ENCODE data around the gene RPH3AL. TPM values are rescaled to one million over a fixed set of nuclear protein-coding genes. Genes with fewer than 3 reads are reported as not detected.

The RPH3AL gene
- total RNA-seq, 3 donors from 2014 or later (not counting 1 experiment from before 2014, with no cell fraction given) = 7.2 to 9.9 (median 7.9) TPM

- H3K4me1 ChIP-seq (ENCODE audit: control insufficient read depth, insufficient read depth, low read length) = peaks cover 27% of the 10 kb centered on the region
- H3K36me3 ChIP-seq (ENCODE audit: control insufficient read depth, insufficient read depth, low read length) = no peaks in the 10 kb centered on the region
- no peaks in the 10 kb centered on the region for H3K9me3 Mint-ChIP-seq
- no peak overlapping the region for H3K4me3 ChIP-seq (ENCODE audit: low read length)
- peaks cover 25 to 29% of the 10 kb centered on the region in 2 donors for H3K4me1 Mint-ChIP-seq
- no peaks in the 10 kb centered on the region for H3K27me3 ChIP-seq (ENCODE audit: control insufficient read depth, insufficient read depth, low read length)
- TF ChIP-seq CTCF (IDR thresholded peaks at IDR 0.05) = no peak
- DNase-seq (no peak), ATAC-seq (no peak)
- H3K4me3 Mint-ChIP-seq = no peak overlapping the region
- peak overlapping the region; percentile 82 to 86 for H3K27ac Mint-ChIP-seq
- peaks cover 0 to 9% of the 10 kb centered on the region in 2 donors for H3K27me3 Mint-ChIP-seq (ENCODE audit: low read depth in 2 of 2)
- no peak overlapping the region for H3K27ac ChIP-seq (ENCODE audit: low read length)
- no peaks in the 10 kb centered on the region for H3K9me3 ChIP-seq (ENCODE audit: control insufficient read depth, insufficient read depth, low read length)
- intact Hi-C loops (cut with micrococcal nuclease) = no loop called here
- H3K36me3 Mint-ChIP-seq = no peaks in the 10 kb centered on the region
- 91% methylated on average over 18 of the region's 18 CpGs for WGBS (ENCODE audit: insufficient coverage)
Measured at GRCh38 chr17:289409-289808, 63.2 kb downstream of the RPH3AL start.

DNA sequence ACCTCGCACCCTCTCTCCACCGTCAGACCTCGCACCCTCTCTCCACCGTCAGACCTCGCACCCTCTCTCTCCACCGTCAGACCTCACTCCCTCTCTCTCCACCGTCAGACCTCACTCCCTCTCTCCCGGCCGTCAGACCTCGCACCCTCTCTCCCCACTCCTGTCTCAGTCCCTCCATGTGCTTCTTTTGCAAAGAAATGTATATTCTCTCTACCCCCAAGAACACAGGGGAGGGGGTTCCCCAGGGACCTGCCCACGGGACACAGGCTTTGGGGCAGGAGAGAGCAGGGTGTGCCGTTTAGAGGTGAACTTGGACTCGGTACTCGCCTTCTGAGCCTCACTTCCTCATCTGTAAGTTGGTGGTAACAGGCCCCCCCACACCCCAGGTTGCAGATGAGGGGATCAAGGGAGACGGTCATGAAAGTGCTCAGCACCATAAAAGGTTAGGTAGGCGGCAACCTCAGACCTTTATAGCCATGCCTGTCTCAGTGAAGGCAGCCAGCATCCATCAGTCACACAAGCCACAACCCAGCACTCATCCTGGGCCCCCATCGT lies 63.7 kb downstream of the RPH3AL start:
- TF ChIP-seq CTCF (IDR thresholded peaks at IDR 0.05) = no peak
- Histone ChIP-seq H3K9me3 (ENCODE audit: control insufficient read depth, insufficient read depth, low read length) (no peaks in the 10 kb centered on the region), H3K4me1 (ENCODE audit: control insufficient read depth, insufficient read depth, low read length) (peaks cover 27% of the 10 kb centered on the region), H3K4me3 (ENCODE audit: low read length) (no peak overlapping the region), H3K27ac (ENCODE audit: low read length) (peak overlapping the region; percentile 88), H3K36me3 (ENCODE audit: control insufficient read depth, insufficient read depth, low read length) (no peaks in the 10 kb centered on the region), H3K27me3 (ENCODE audit: control insufficient read depth, insufficient read depth, low read length) (no peaks in the 10 kb centered on the region)
- H3K27me3 Mint-ChIP-seq (ENCODE audit: low read depth in 2 of 2) = peaks cover 0 to 7% of the 10 kb centered on the region in 2 donors
- intact Hi-C loops (cut with micrococcal nuclease) = no loop called here
- H3K36me3 Mint-ChIP-seq = no peaks in the 10 kb centered on the region
- H3K27ac Mint-ChIP-seq = peak overlapping the region; percentile 82 to 86
- ATAC-seq = peak in 2 of 3 donors; percentile 31 to 62
- H3K4me3 Mint-ChIP-seq = peak overlapping the region; percentile 43
- DNase-seq = peak in 1 of 2 donors; percentile 11
- WGBS (ENCODE audit: insufficient coverage) = 45% methylated on average over 8 of the region's 17 CpGs
- no peaks in the 10 kb centered on the region for H3K9me3 Mint-ChIP-seq
- peaks cover 25 to 29% of the 10 kb centered on the region in 2 donors for H3K4me1 Mint-ChIP-seq

GRCh38 chr17:286571-286970 lies 66.0 kb downstream of the RPH3AL start:
- H3K4me3 ChIP-seq (ENCODE audit: low read length) = no peak overlapping the region
- Mint-ChIP-seq H3K9me3 (no peaks in the 10 kb centered on the region), H3K27ac (peak overlapping the region in 1 of 2 donors; percentile 90), H3K27me3 (ENCODE audit: low read depth in 2 of 2) (no peaks in the 10 kb centered on the region), H3K4me3 (no peak overlapping the region), H3K4me1 (peaks cover 13 to 18% of the 10 kb centered on the region in 2 donors), H3K36me3 (no peaks in the 10 kb centered on the region)
- TF ChIP-seq CTCF (IDR thresholded peaks at IDR 0.05) = no peak
- H3K4me1 ChIP-seq (ENCODE audit: control insufficient read depth, insufficient read depth, low read length) = peaks cover 14% of the 10 kb centered on the region
- H3K36me3 ChIP-seq (ENCODE audit: control insufficient read depth, insufficient read depth, low read length) = no peaks in the 10 kb centered on the region
- WGBS (ENCODE audit: insufficient coverage) = 98% methylated on average over 11 of the region's 16 CpGs
- H3K27me3 ChIP-seq (ENCODE audit: control insufficient read depth, insufficient read depth, low read length) = no peaks in the 10 kb centered on the region
- DNase-seq (no peak), ATAC-seq (peak in 2 of 3 donors; percentile 31 to 67)
- H3K27ac ChIP-seq (ENCODE audit: low read length) = peak overlapping the region; percentile 72
- no peaks in the 10 kb centered on the region for H3K9me3 ChIP-seq (ENCODE audit: control insufficient read depth, insufficient read depth, low read length)
- intact Hi-C loops (cut with micrococcal nuclease) = no loop called here

Measured in natural killer cell (primary cell).